ENCODE data around the gene ZNF276. TPM values are rescaled to one million over a fixed set of nuclear protein-coding genes. Genes with fewer than 3 reads are reported as not detected.

ZNF276 gene
- total and polyA plus RNA-seq, 11 donors: 9.4 to 19.9 (median 12.7) TPM

DNA sequence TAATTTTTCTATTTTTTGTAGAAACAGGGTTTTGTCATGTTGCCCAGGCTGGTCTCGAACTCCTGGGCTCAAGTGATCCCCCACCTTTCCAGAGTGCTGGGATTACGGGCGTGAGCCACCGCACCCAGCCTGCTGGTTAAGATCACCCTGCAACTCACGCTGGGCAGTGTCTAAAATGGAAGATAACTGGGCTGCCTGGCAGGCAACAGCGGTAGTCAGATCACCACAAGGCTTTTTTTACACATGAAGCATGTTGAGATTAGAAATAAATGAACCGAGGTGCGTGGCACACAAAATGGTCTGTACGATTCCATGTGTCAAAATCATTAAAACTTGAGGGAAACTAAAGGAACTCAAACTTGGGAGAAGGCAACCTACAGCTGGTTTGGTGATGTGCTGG, 26.7 kb downstream of the ZNF276 start:
- no peak for DNase-seq

DNA sequence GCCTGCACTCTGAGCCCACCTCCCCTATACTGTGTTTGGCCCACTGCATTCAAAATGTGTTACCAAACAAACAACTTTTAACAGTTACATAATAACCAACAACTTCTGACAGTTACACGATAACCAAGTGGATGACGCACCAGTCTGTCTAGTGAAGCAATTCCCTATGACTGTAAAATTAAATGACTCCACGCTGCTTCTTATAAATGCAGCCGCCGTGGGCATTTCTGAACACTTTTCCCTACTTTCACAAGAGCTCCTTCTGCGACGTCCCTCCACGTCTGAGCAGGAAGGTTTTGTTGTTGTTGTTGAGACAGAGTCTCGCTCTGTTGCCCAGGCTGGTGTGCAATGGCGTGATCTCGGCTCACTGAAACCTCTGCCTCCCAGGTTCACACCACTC, 27.6 kb downstream of the ZNF276 start:
- Histone ChIP-seq H3K27ac (no peak overlapping the region), H3K27me3 (no peaks in the 10 kb centered on the region), H3K4me3 (no peak overlapping the region), H3K9me3 (no peaks in the 10 kb centered on the region), H3K36me3 (peaks cover 0 to 31% (median 0%) of the 10 kb centered on the region in 9 donors), H3K4me1 (peaks cover 0 to 9% (median 0%) of the 10 kb centered on the region in 12 donors)
- no peak for DNase-seq
- intact Hi-C loops (cut with DNase I): no loop called here
- no peak for ATAC-seq
- WGBS, 4 donors: 96 to 97% (median 96%) methylated on average over 11 of the region's 11 CpGs
- TF ChIP-seq, protein P1, sequence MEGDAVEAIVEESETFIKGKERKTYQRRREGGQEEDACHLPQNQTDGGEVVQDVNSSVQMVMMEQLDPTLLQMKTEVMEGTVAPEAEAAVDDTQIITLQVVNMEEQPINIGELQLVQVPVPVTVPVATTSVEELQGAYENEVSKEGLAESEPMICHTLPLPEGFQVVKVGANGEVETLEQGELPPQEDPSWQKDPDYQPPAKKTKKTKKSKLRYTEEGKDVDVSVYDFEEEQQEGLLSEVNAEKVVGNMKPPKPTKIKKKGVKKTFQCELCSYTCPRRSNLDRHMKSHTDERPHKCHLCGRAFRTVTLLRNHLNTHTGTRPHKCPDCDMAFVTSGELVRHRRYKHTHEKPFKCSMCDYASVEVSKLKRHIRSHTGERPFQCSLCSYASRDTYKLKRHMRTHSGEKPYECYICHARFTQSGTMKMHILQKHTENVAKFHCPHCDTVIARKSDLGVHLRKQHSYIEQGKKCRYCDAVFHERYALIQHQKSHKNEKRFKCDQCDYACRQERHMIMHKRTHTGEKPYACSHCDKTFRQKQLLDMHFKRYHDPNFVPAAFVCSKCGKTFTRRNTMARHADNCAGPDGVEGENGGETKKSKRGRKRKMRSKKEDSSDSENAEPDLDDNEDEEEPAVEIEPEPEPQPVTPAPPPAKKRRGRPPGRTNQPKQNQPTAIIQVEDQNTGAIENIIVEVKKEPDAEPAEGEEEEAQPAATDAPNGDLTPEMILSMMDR (IDR thresholded peaks at IDR 0.05): no peak
- TF ChIP-seq POLR2A (IDR thresholded peaks at IDR 0.05): no peak

More for the DNA sequence above, 26.7 kb downstream of the ZNF276 start:
- H3K4me3 ChIP-seq: no peak overlapping the region
- no peak overlapping the region for H3K27ac ChIP-seq
- H3K27me3 ChIP-seq: no peaks in the 10 kb centered on the region
- ATAC-seq: peak in 1 of 4 donors; percentile 29
- peaks cover 0 to 31% (median 0%) of the 10 kb centered on the region in 9 donors for H3K36me3 ChIP-seq
- no peaks in the 10 kb centered on the region for H3K9me3 ChIP-seq
- 80 to 91% (median 87%) methylated on average over 9 of the region's 9 CpGs for WGBS, 4 donors
- TF ChIP-seq POLR2A (IDR thresholded peaks at IDR 0.05): no peak
- TF ChIP-seq, protein P1 (IDR thresholded peaks at IDR 0.05): no peak
- intact Hi-C loops (cut with DNase I): no loop called here
- peaks cover 0 to 9% (median 0%) of the 10 kb centered on the region in 12 donors for H3K4me1 ChIP-seq

DNA sequence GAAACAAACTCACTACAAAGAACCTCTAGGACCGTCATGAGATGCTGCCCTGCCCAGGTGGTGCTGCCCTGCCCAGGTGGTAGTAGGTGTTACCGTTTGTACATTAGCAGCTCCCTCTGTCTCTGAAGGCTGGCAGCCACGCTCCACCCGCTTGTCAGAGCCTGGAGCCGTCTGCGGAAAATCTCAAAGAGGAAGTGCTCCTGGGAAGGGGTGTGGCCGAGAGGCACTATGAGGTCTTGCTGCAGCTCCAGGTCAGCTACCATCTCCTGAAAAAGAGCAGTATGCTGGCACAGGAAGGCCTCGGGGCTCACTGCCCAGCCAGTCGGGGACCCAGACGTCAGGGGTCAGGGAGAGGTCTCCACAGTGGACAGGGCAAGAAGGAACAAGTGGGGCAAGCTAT, 28.3 kb downstream of the ZNF276 start:
- WGBS, 4 donors: 59 to 82% (median 72%) methylated on average over 10 of the region's 10 CpGs
- intact Hi-C loops (cut with DNase I): loop anchor here in 8 of 10 donors (2.0 to 10.0 kb wide), 5 partner anchors 43 to 245 kb away; partner anchors contain the start of gene SPG7 (in 1 of the 8)
- peak in 3 of 4 donors; percentile 32 to 42 (median 40) for ATAC-seq
- Histone ChIP-seq H3K36me3 (peaks cover 0 to 31% (median 0%) of the 10 kb centered on the region in 9 donors), H3K4me3 (no peak overlapping the region), H3K4me1 (peaks cover 0 to 9% (median 0%) of the 10 kb centered on the region in 12 donors), H3K9me3 (no peaks in the 10 kb centered on the region), H3K27ac (no peak overlapping the region), H3K27me3 (no peaks in the 10 kb centered on the region)
- TF ChIP-seq POLR2A (IDR thresholded peaks at IDR 0.05): no peak
- TF ChIP-seq, protein P1 (IDR thresholded peaks at IDR 0.05): no peak
- peak in 3 of 5 donors; percentile 28 to 40 (median 39) for DNase-seq

DNA sequence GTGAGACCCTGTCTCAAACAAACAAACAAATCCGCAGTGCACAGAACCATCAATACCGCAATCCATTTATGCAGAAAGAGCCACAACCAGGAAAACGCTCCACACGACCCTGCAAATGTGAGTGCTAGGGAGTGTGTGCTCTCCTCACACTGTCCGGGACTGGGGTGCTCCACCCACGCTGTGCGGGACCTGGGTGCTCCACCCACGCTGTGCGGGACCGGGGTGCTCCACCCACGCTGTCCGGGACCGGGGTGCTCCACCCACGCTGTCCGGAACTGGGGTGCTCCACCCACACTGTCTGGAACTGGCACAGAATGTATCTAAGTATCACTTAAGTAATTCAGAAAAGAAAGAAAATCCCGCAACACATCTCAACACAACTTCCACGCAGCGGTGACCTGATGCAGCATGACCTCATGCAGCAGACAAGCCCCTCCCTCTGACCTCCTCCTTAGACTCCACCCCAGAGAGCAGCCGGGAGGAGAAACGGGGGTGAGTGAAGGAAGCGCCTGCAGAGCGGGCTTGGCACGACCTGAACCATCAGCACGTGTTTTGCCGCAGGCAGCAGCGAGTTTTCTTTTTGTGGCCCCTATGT, 38.5 kb downstream of the ZNF276 start:
- Histone ChIP-seq H3K9me3 (no peaks in the 10 kb centered on the region), H3K4me1 (peaks cover 0 to 32% (median 0%) of the 10 kb centered on the region in 12 donors), H3K36me3 (peaks cover 0 to 23% (median 0%) of the 10 kb centered on the region in 9 donors), H3K27ac (no peak overlapping the region), H3K27me3 (no peaks in the 10 kb centered on the region), H3K4me3 (no peak overlapping the region)
- WGBS, 4 donors: 74 to 85% (median 81%) methylated on average over 24 to 26 of the region's 26 CpGs
- intact Hi-C loops (cut with DNase I): loop anchor here in 2 of 10 donors (5.0 to 10.0 kb wide), 3 partner anchors 95 to 318 kb away; partner anchors contain the start of gene SPG7 (in 1 of the 2)
- no peak for DNase-seq
- TF ChIP-seq, protein P1 (IDR thresholded peaks at IDR 0.05): no peak
- no peak for TF ChIP-seq POLR2A (IDR thresholded peaks at IDR 0.05)
- peak in 1 of 4 donors; percentile 38 for ATAC-seq

All from heart left ventricle (tissue), 16 donors.